HG03025 (cell line): ENCODE measurements around the gene EPC2.
"Not testable (repeated sequence)": the region's sequence is repeated elsewhere in the genome, so short reads cannot be mapped to it uniquely, and the experiment has no call there.

Source experiments
- ATAC-seq: cut with Tn5 transposase; IDR thresholded peaks from one replicate; pipeline ENCODE4 v1.9.1; 2021; ENCODE audit warnings: mild to moderate bottlenecking, moderate library complexity; ENCODE audit not compliant: unreplicated experiment, low FRiP score

The EPC2 gene

GRCh38 chr2:148670773-148671172, 26.2 kb downstream of the EPC2 start:
- ATAC-seq: no peak

GRCh38 chr2:148674063-148675020, 29.8 kb downstream of the EPC2 start:
- no peak for ATAC-seq

GRCh38 chr2:148675708-148676107, 31.2 kb downstream of the EPC2 start:
- ATAC-seq: no peak

- not testable (repeated sequence) for ATAC-seq
These were observed 34.0 kb downstream of the EPC2 start for GRCh38 chr2:148678302-148679179.

- ATAC-seq: no peak
These were observed 35.9 kb downstream of the EPC2 start for GRCh38 chr2:148680462-148680861.

GRCh38 chr2:148681443-148681842, 36.9 kb downstream of the EPC2 start:
- ATAC-seq: no peak

- ATAC-seq: not testable (repeated sequence)
These were observed 37.3 kb downstream of the EPC2 start for GRCh38 chr2:148681862-148682261.

- no peak for ATAC-seq
These were observed 40.0 kb downstream of the EPC2 start for GRCh38 chr2:148684507-148684906.

GRCh38 chr2:148687543-148687942, 43.0 kb downstream of the EPC2 start:
- ATAC-seq: no peak

- ATAC-seq: not testable (repeated sequence)
These were observed 43.5 kb downstream of the EPC2 start for GRCh38 chr2:148688011-148688410.

GRCh38 chr2:148696985-148697384, 52.4 kb downstream of the EPC2 start:
- no peak for ATAC-seq

- ATAC-seq: no peak
These were observed 55.3 kb downstream of the EPC2 start for GRCh38 chr2:148699830-148700229.

- no peak for ATAC-seq
These were observed 56.5 kb downstream of the EPC2 start for GRCh38 chr2:148701039-148701438.

GRCh38 chr2:148701877-148702276, 57.3 kb downstream of the EPC2 start:
- ATAC-seq: no peak

- no peak for ATAC-seq
These were observed 57.9 kb downstream of the EPC2 start for GRCh38 chr2:148702475-148702874.

GRCh38 chr2:148704247-148704646, 59.7 kb downstream of the EPC2 start:
- ATAC-seq: no peak

- no peak for ATAC-seq
These were observed 71.9 kb downstream of the EPC2 start for GRCh38 chr2:148716378-148716920.

- no peak for ATAC-seq
These were observed 73.5 kb downstream of the EPC2 start for GRCh38 chr2:148718039-148718438.

GRCh38 chr2:148719195-148719749, 74.7 kb downstream of the EPC2 start:
- no peak for ATAC-seq

- ATAC-seq: no peak
These were observed 75.4 kb downstream of the EPC2 start for GRCh38 chr2:148719941-148720436.
